Peyer's patch (tissue), 4 donors: Measurements from ENCODE around the gene CLMN.

Source experiments
- POLR2A ChIP-seq, 2 donors: fragments of 450-650 bp; IDR thresholded peaks; one replicate each; pipeline ENCODE4 v1.5.1; 2017; ENCODE audit warnings: antibody characterized with exemption in 2 of 2, mild to moderate bottlenecking in 2 of 2, moderate library complexity in 2 of 2
- TF ChIP-seq, protein P1 (sequence below), 6 experiments: fragments of 450-650 bp in 4 of 6; fragments of 200-600 bp in 2 of 6; sonication (generic) in 1 of 6; IDR thresholded peaks; one replicate each; pipeline ENCODE4 v1.5.1; 2017 to 2019; ENCODE audit warnings: antibody characterized with exemption in 6 of 6, mild to moderate bottlenecking in 3 of 6, moderate library complexity in 1 of 6

GRCh38 chr14:95252219-95252618 lies 67.5 kb downstream of the CLMN start:
- TF ChIP-seq, protein P1, sequence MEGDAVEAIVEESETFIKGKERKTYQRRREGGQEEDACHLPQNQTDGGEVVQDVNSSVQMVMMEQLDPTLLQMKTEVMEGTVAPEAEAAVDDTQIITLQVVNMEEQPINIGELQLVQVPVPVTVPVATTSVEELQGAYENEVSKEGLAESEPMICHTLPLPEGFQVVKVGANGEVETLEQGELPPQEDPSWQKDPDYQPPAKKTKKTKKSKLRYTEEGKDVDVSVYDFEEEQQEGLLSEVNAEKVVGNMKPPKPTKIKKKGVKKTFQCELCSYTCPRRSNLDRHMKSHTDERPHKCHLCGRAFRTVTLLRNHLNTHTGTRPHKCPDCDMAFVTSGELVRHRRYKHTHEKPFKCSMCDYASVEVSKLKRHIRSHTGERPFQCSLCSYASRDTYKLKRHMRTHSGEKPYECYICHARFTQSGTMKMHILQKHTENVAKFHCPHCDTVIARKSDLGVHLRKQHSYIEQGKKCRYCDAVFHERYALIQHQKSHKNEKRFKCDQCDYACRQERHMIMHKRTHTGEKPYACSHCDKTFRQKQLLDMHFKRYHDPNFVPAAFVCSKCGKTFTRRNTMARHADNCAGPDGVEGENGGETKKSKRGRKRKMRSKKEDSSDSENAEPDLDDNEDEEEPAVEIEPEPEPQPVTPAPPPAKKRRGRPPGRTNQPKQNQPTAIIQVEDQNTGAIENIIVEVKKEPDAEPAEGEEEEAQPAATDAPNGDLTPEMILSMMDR (IDR thresholded peaks at IDR 0.05), result no peak
- TF ChIP-seq POLR2A (IDR thresholded peaks at IDR 0.05), result no peak
